ENCODE data around the gene KLHL40.

The KLHL40 gene

GRCh38 chr3:42703695-42704025 is 18.3 kb downstream of the KLHL40 start:
- Histone ChIP-seq H3K9ac (ENCODE audit: low read depth, low read length, poor library complexity) (peak overlapping the region; percentile 38), H3K4me2 (ENCODE audit: insufficient read depth, low read length, poor library complexity, severe bottlenecking) (no peak overlapping the region), H2BK120ac (ENCODE audit: low read depth, low read length) (no peak overlapping the region), H2BK12ac (ENCODE audit: low read length) (no peak overlapping the region), H4K91ac (ENCODE audit: low read depth, low read length, poor library complexity) (no peak overlapping the region), H4K8ac (ENCODE audit: low read depth, low read length) (no peak overlapping the region), H3K4ac (ENCODE audit: low read length) (no peak overlapping the region), H3K9me3 (replicated peaks in 1 of 2; ENCODE audit: control insufficient read depth in 2 of 2, insufficient read depth in 1 of 2, low read depth in 1 of 2, low read length in 2 of 2) (no peaks in the 10 kb centered on the region), H3K14ac (ENCODE audit: low read length) (no peak overlapping the region), H3K23ac (ENCODE audit: low read depth, low read length, poor library complexity) (no peak overlapping the region), H2AFZ (ENCODE audit: low read length) (no peak overlapping the region), H3K18ac (ENCODE audit: low read length) (no peak overlapping the region), H3K79me1 (ENCODE audit: low read depth, low read length) (peaks cover 1% of the 10 kb centered on the region), H2BK5ac (ENCODE audit: low read length) (peak overlapping the region; percentile 14), H3K4me1 (ENCODE audit: control insufficient read depth in 2 of 2, insufficient read depth in 1 of 2, low read depth in 1 of 2, low read length in 2 of 2) (peaks cover 0 to 4% of the 10 kb centered on the region in 2 donors), H3K4me3 (ENCODE audit: low read length in 2 of 2) (no peak overlapping the region), H3K36me3 (replicated peaks in 1 of 2; ENCODE audit: control insufficient read depth in 2 of 2, insufficient read depth in 2 of 2, low read length in 2 of 2) (peaks cover 0 to 2% of the 10 kb centered on the region in 2 donors), H2BK15ac (ENCODE audit: low read length) (no peak overlapping the region), H3K27me3 (ENCODE audit: control insufficient read depth in 3 of 3, insufficient read depth in 3 of 3, low read depth in 1 of 3, low read length in 3 of 3) (peaks cover 0 to 46% (median 0%) of the 10 kb centered on the region in 3 experiments), H2AK5ac (ENCODE audit: low read depth, low read length) (no peak overlapping the region), H3K27ac (replicated peaks; ENCODE audit: low read length) (no peak overlapping the region)
- no peak for DNase-seq (ENCODE audit: low spot score)
- WGBS, 2 donors (ENCODE audit: extremely low coverage in 2 of 2, insufficient read length in 2 of 2, insufficient replicate concordance in 1 of 2), result no CpG with 5 or more reads among the region's 5 CpGs

DNA sequence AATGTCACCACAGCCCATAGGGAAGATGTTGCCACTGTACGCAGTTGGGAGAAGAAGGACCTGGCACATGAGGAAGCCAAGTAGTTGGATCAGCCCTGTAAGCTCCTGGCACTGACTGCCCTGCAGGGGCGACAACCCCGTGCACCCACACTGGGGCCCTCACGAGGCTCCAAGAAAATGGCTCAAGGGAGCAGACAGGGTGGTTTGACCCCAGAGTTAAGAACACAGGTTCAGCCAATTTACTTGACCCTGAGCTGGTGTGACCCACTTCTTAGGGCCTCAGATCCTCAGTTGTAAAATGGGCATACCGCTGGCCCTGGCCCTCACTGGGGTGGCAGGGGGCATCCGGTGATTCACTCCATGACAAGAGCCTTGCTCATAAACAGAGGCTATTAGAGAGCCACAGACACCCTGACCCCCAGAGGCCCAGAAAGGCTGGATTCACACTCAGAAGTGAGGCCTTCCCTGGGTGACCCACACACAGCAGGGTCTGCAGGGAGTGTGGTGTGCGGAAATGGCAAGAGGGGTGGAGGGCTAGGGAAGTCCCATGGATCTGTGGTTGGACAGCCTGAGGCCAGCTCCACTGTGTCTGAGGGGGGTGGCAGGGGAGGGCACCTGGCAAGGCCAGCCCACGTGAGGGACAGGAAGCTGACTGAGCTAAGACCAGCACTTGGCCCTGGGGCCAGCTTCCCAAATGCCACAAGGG is 19.0 kb downstream of the KLHL40 start:
- H3K18ac ChIP-seq (ENCODE audit: low read length), result no peak overlapping the region
- no peak overlapping the region for H3K27ac ChIP-seq (replicated peaks; ENCODE audit: low read length)
- H2BK5ac ChIP-seq (ENCODE audit: low read length), result no peak overlapping the region
- peaks cover 1% of the 10 kb centered on the region for H3K79me1 ChIP-seq (ENCODE audit: low read depth, low read length)
- no peaks in the 10 kb centered on the region for H3K9me3 ChIP-seq (replicated peaks in 1 of 2; ENCODE audit: control insufficient read depth in 2 of 2, insufficient read depth in 1 of 2, low read depth in 1 of 2, low read length in 2 of 2)
- no peak overlapping the region for H3K4ac ChIP-seq (ENCODE audit: low read length)
- no CpG with 5 or more reads among the region's 8 CpGs for whole genome bisulfite sequencing, 2 donors (ENCODE audit: extremely low coverage in 2 of 2, insufficient read length in 2 of 2, insufficient replicate concordance in 1 of 2)
- peaks cover 0 to 47% (median 0%) of the 10 kb centered on the region in 3 experiments for H3K27me3 ChIP-seq (ENCODE audit: control insufficient read depth in 3 of 3, insufficient read depth in 3 of 3, low read depth in 1 of 3, low read length in 3 of 3)
- no peak overlapping the region for H3K9ac ChIP-seq (ENCODE audit: low read depth, low read length, poor library complexity)
- DNase-seq (ENCODE audit: low spot score), result no peak
- H2BK120ac ChIP-seq (ENCODE audit: low read depth, low read length), result no peak overlapping the region
- H4K8ac ChIP-seq (ENCODE audit: low read depth, low read length), result no peak overlapping the region
- H3K4me3 ChIP-seq (ENCODE audit: low read length in 2 of 2), result no peak overlapping the region
- no peak overlapping the region for H2BK12ac ChIP-seq (ENCODE audit: low read length)
- H2AK5ac ChIP-seq (ENCODE audit: low read depth, low read length), result no peak overlapping the region
- no peak overlapping the region for H3K4me2 ChIP-seq (ENCODE audit: insufficient read depth, low read length, poor library complexity, severe bottlenecking)
- no peak overlapping the region for H2BK15ac ChIP-seq (ENCODE audit: low read length)
- H4K91ac ChIP-seq (ENCODE audit: low read depth, low read length, poor library complexity), result no peak overlapping the region
- H3K14ac ChIP-seq (ENCODE audit: low read length), result no peak overlapping the region
- H3K4me1 ChIP-seq (ENCODE audit: control insufficient read depth in 2 of 2, insufficient read depth in 1 of 2, low read depth in 1 of 2, low read length in 2 of 2), result peaks cover 0 to 4% of the 10 kb centered on the region in 2 donors
- H3K23ac ChIP-seq (ENCODE audit: low read depth, low read length, poor library complexity), result peak overlapping the region; percentile 11
- H2AFZ ChIP-seq (ENCODE audit: low read length), result no peak overlapping the region
- H3K36me3 ChIP-seq (replicated peaks in 1 of 2; ENCODE audit: control insufficient read depth in 2 of 2, insufficient read depth in 2 of 2, low read length in 2 of 2), result peaks cover 0 to 2% of the 10 kb centered on the region in 2 donors

DNA sequence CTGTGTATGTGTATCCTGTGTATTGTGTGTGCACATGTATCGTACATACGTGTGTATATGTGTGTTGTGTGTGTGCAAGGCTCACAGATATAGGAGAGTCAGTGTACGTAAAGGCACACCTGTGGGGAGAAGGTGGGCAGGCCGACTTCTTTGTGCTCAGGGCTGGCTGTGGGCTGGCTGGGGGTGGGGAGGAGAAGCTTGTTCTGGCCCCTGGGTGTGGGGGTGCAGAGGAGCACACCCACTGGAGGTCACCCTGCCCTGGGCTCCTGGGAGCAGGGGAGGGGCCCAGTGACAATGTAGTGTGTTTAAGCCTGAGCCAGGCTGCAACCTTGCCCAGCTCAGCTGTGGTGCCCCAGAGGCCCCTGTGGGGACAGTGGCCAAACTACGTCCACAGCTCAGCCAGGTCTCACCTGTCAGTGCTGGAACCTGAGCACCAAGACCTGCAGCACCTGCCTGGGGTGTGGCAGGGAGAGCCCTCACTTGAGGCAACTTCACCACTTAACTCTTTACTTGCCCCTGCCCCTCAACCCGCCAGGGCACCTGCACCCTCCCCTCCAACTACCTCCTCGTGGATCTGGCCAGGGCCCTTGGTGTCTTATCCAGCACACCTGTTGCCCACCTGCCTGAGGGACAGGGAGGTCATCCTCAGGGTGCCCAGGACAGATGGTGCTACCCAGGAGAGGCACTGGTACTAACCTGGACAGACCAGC is 19.9 kb downstream of the KLHL40 start:
- Histone ChIP-seq H3K27me3 (ENCODE audit: control insufficient read depth in 3 of 3, insufficient read depth in 3 of 3, low read depth in 1 of 3, low read length in 3 of 3) (peaks cover 0 to 50% (median 0%) of the 10 kb centered on the region in 3 experiments), H3K4me2 (ENCODE audit: insufficient read depth, low read length, poor library complexity, severe bottlenecking) (no peak overlapping the region), H4K91ac (ENCODE audit: low read depth, low read length, poor library complexity) (no peak overlapping the region), H2BK15ac (ENCODE audit: low read length) (no peak overlapping the region), H3K18ac (ENCODE audit: low read length) (no peak overlapping the region), H2AK5ac (ENCODE audit: low read depth, low read length) (no peak overlapping the region), H3K4ac (ENCODE audit: low read length) (no peak overlapping the region), H3K79me1 (ENCODE audit: low read depth, low read length) (peaks cover 1% of the 10 kb centered on the region), H3K9me3 (replicated peaks in 1 of 2; ENCODE audit: control insufficient read depth in 2 of 2, insufficient read depth in 1 of 2, low read depth in 1 of 2, low read length in 2 of 2) (no peaks in the 10 kb centered on the region), H2BK5ac (ENCODE audit: low read length) (no peak overlapping the region), H3K4me1 (ENCODE audit: control insufficient read depth in 2 of 2, insufficient read depth in 1 of 2, low read depth in 1 of 2, low read length in 2 of 2) (peaks cover 0 to 4% of the 10 kb centered on the region in 2 donors), H3K36me3 (replicated peaks in 1 of 2; ENCODE audit: control insufficient read depth in 2 of 2, insufficient read depth in 2 of 2, low read length in 2 of 2) (peaks cover 0 to 2% of the 10 kb centered on the region in 2 donors), H2AFZ (ENCODE audit: low read length) (no peak overlapping the region), H3K4me3 (ENCODE audit: low read length in 2 of 2) (no peak overlapping the region), H2BK120ac (ENCODE audit: low read depth, low read length) (no peak overlapping the region), H4K8ac (ENCODE audit: low read depth, low read length) (no peak overlapping the region), H3K9ac (ENCODE audit: low read depth, low read length, poor library complexity) (no peak overlapping the region), H3K23ac (ENCODE audit: low read depth, low read length, poor library complexity) (no peak overlapping the region), H3K14ac (ENCODE audit: low read length) (no peak overlapping the region), H3K27ac (replicated peaks; ENCODE audit: low read length) (no peak overlapping the region), H2BK12ac (ENCODE audit: low read length) (no peak overlapping the region)
- DNase-seq (ENCODE audit: low spot score), result no peak
- WGBS, 2 donors (ENCODE audit: extremely low coverage in 2 of 2, insufficient read length in 2 of 2, insufficient replicate concordance in 1 of 2), result no CpG with 5 or more reads among the region's 7 CpGs

DNA sequence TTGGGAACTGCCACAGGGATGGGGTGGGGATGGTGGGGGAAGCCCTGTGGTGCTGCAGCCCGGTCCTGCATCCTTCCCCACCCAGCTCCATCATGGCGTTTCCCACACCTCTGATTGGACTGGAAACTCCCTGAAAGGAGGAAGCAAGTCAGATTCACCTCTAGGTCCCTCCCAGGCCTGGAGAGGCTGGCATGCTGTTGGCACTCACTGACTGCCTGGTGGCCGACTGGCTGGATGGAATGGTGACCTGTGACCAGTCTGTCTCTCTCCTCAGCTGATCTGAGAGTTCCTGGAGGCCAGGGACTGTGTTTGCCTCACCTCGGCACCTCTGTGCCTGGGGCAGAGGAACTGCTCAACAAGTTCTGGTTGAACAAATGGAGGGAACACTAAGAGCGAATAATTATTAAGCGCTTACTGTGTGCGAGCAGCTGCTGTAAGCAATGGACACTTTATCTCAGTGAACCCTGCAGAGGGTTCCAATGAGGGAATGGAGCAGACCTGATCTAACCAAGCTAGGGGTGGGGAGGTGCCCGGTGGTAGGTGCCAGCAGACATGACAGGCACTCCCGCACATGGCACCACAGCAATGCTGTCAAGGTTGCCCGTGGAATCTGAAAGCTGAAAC is 20.7 kb downstream of the KLHL40 start:
- DNase-seq (ENCODE audit: low spot score), result no peak
- peaks cover 1% of the 10 kb centered on the region for H3K79me1 ChIP-seq (ENCODE audit: low read depth, low read length)
- peak overlapping the region in 1 of 2 donors; percentile 19 for H3K4me3 ChIP-seq (ENCODE audit: low read length in 2 of 2)
- H3K9me3 ChIP-seq (replicated peaks in 1 of 2; ENCODE audit: control insufficient read depth in 2 of 2, insufficient read depth in 1 of 2, low read depth in 1 of 2, low read length in 2 of 2), result no peaks in the 10 kb centered on the region
- H3K14ac ChIP-seq (ENCODE audit: low read length), result no peak overlapping the region
- H3K18ac ChIP-seq (ENCODE audit: low read length), result no peak overlapping the region
- no peak overlapping the region for H2AK5ac ChIP-seq (ENCODE audit: low read depth, low read length)
- no peak overlapping the region for H2AFZ ChIP-seq (ENCODE audit: low read length)
- H3K4me1 ChIP-seq (ENCODE audit: control insufficient read depth in 2 of 2, insufficient read depth in 1 of 2, low read depth in 1 of 2, low read length in 2 of 2), result peaks cover 0 to 4% of the 10 kb centered on the region in 2 donors
- no peak overlapping the region for H4K91ac ChIP-seq (ENCODE audit: low read depth, low read length, poor library complexity)
- H3K27me3 ChIP-seq (ENCODE audit: control insufficient read depth in 3 of 3, insufficient read depth in 3 of 3, low read depth in 1 of 3, low read length in 3 of 3), result peaks cover 0 to 50% (median 0%) of the 10 kb centered on the region in 3 experiments
- H2BK12ac ChIP-seq (ENCODE audit: low read length), result no peak overlapping the region
- no peak overlapping the region for H4K8ac ChIP-seq (ENCODE audit: low read depth, low read length)
- H3K9ac ChIP-seq (ENCODE audit: low read depth, low read length, poor library complexity), result no peak overlapping the region
- WGBS, 2 donors (ENCODE audit: extremely low coverage in 2 of 2, insufficient read length in 2 of 2, insufficient replicate concordance in 1 of 2), result no CpG with 5 or more reads among the region's 10 CpGs
- H2BK5ac ChIP-seq (ENCODE audit: low read length), result no peak overlapping the region
- no peak overlapping the region for H2BK15ac ChIP-seq (ENCODE audit: low read length)
- H3K4me2 ChIP-seq (ENCODE audit: insufficient read depth, low read length, poor library complexity, severe bottlenecking), result no peak overlapping the region
- H3K27ac ChIP-seq (replicated peaks; ENCODE audit: low read length), result no peak overlapping the region
- no peak overlapping the region for H2BK120ac ChIP-seq (ENCODE audit: low read depth, low read length)
- H3K4ac ChIP-seq (ENCODE audit: low read length), result no peak overlapping the region
- no peak overlapping the region for H3K23ac ChIP-seq (ENCODE audit: low read depth, low read length, poor library complexity)
- peaks cover 0 to 2% of the 10 kb centered on the region in 2 donors for H3K36me3 ChIP-seq (replicated peaks in 1 of 2; ENCODE audit: control insufficient read depth in 2 of 2, insufficient read depth in 2 of 2, low read length in 2 of 2)

All from neuronal stem cell (in vitro differentiated cells).